ENCODE results near the gene PTPRM.

Gene PTPRM

GRCh38 chr18:7855028-7855427 lies 287.9 kb downstream of the PTPRM start:
- H3K4me3 ChIP-seq (ENCODE audit: low read depth, low read length): no peak overlapping the region
- DNase-seq (ENCODE audit: low read depth): no peak
- TF ChIP-seq CTCF (conservative IDR thresholded peaks at IDR 0.05; ENCODE audit: low read depth, low read length): no peak

GRCh38 chr18:7855671-7856070 lies 288.6 kb downstream of the PTPRM start:
- TF ChIP-seq CTCF (conservative IDR thresholded peaks at IDR 0.05; ENCODE audit: low read depth, low read length): no peak
- no peak overlapping the region for H3K4me3 ChIP-seq (ENCODE audit: low read depth, low read length)
- peak; percentile 42 for DNase-seq (ENCODE audit: low read depth)

GRCh38 chr18:7856116-7856515 lies 289.0 kb downstream of the PTPRM start:
- TF ChIP-seq CTCF (conservative IDR thresholded peaks at IDR 0.05; ENCODE audit: low read depth, low read length): no peak
- no peak overlapping the region for H3K4me3 ChIP-seq (ENCODE audit: low read depth, low read length)
- peak; percentile 17 for DNase-seq (ENCODE audit: low read depth)

DNA sequence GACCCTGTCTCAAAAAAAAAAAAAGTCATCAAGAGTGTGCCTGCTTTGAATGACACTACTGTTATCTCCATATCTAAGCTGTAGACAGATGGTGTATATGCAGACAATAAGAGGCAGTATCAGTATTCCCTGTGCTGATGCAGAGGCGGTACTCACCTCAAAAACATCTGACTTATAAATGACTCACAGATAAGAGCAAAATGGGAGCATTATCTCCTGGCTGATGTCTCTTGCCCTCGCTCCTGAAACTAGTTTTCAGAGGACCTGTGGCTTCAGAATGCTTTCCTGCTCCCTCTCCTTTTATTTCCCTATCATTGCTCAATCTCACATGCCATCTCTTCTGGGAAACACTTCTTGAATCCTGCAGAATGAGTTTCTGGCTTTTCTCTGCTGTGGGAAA lies 289.6 kb downstream of the PTPRM start:
- no peak for TF ChIP-seq CTCF (conservative IDR thresholded peaks at IDR 0.05; ENCODE audit: low read depth, low read length)
- DNase-seq (ENCODE audit: low read depth): peak; percentile 22
- no peak overlapping the region for H3K4me3 ChIP-seq (ENCODE audit: low read depth, low read length)

DNA sequence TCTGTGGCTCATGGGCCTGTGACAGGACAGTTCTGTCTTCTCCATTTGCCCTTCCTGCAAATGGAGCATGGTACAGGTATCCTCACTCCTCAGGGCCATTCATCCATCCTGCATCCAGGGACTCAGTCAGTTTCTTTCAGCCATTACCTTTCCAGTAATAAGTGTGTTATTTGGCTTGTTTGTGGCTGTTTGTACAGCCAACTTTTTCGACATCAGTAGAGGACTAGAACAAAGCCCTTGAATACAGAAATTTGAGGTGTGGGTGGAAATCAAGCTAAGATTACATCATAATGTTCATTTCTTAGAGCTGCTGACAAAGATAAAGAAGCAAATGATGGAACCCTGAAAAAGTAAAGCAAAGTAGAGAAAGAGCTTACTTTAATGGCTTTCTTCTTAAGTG lies 290.4 kb downstream of the PTPRM start:
- no peak for TF ChIP-seq CTCF (conservative IDR thresholded peaks at IDR 0.05; ENCODE audit: low read depth, low read length)
- no peak overlapping the region for H3K4me3 ChIP-seq (ENCODE audit: low read depth, low read length)
- DNase-seq (ENCODE audit: low read depth): no peak

DNA sequence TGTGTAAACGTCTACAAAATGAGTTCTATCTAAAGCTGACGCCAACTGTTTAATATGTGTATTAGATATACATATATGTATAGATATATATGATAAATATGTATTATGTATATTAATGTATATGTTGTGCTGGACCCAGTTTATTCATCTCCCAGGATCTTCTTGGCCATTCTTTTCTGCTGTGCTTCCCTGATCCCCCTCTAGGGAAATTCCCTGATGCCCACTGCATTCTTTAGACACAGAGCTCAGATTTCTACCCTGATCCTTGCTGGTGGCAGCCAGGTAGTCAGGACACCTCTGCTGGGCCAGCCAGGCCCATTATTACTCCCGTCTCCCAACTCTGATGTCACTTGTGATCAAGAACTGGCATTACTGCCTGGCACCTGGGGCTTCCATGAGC lies 292.0 kb downstream of the PTPRM start:
- TF ChIP-seq CTCF (conservative IDR thresholded peaks at IDR 0.05; ENCODE audit: low read depth, low read length): no peak
- no peak overlapping the region for H3K4me3 ChIP-seq (ENCODE audit: low read depth, low read length)
- no peak for DNase-seq (ENCODE audit: low read depth)

DNA sequence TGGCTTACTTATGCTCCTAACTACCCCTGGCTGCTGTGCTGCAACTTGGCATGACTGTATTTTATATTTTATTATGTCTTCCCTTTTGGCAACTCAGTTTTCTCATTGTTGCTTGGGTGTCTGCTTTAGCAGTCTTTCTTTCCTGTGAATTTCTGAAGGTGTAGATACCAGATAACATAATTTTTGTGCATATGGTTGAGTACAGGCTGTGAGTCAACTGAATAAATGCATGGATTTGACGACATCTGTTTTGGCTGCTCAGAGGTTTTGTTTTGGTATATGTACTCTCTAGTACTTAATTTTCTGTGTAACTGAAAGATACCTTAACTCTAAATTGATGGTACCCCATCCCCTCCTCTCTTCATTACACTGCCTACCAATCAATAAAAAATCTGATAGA lies 303.1 kb downstream of the PTPRM start:
- no peak for DNase-seq (ENCODE audit: low read depth)
- no peak overlapping the region for H3K4me3 ChIP-seq (ENCODE audit: low read depth, low read length)
- TF ChIP-seq CTCF (conservative IDR thresholded peaks at IDR 0.05; ENCODE audit: low read depth, low read length): no peak

Data from choroid plexus epithelial cell (primary cell).